ENCODE data around the gene UBE2D2.

The UBE2D2 gene

DNA sequence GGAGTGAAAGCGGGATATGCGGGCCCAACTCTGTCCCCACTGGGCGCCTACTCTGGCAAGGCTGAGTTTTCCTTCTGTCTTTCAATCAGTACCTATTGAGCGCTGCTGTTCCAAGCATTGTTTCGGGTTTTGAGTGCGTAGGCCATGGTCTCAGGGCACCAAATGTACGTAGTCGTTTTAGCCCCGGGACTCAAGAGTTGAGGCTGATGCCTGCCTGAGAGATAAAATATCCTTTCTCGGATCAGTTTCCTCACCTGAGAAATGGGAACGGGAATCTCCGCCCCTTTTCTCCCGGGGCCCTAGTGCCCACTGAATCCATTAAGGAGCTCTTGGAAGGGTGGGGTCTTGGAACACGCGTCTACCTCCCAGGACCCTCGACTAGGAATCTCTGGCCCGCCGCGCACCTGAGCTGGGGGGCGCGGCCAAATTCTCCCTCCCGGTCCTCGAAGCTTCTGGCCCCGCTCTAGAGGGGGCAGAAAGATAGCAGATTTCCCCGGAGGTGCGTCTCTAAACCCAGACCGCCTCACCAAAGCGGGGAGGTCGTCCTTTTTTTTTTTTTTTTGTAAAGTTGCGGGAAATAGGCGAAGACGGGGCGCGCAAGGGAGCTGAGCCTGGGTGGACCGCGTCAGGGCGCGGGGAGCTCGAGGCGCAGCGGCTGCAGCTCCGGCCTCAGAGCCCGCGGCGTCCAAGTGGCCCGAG is 86.5 kb downstream of the UBE2D2 start:
- no peak for TF ChIP-seq ZNF274 (IDR thresholded peaks at IDR 0.05; ENCODE audit: low read depth, low read length)
- TF ChIP-seq YY1 (IDR thresholded peaks at IDR 0.05; ENCODE audit: insufficient read depth, insufficient read length), result no peak
- no peak for TF ChIP-seq SUZ12 (IDR thresholded peaks at IDR 0.05; ENCODE audit: extremely low read depth, insufficient read depth, insufficient read length)
- H3K27me3 ChIP-seq (ENCODE audit: insufficient read depth, insufficient read length), result peaks cover 27% of the 10 kb centered on the region
- no peaks in the 10 kb centered on the region for H3K9me3 ChIP-seq (ENCODE audit: insufficient read depth, low read length)
- H3K4me3 ChIP-seq (ENCODE audit: insufficient read length, low read depth), result peak overlapping the region; percentile 46
- peak overlapping the region; percentile 67 for H3K9ac ChIP-seq (ENCODE audit: insufficient read length, low read depth)
- no peaks in the 10 kb centered on the region for H3K36me3 ChIP-seq (ENCODE audit: insufficient read depth, insufficient read length, low read length)
- peaks cover 18% of the 10 kb centered on the region for H3K4me1 ChIP-seq (ENCODE audit: insufficient read depth, insufficient read length)
- DNase-seq (ENCODE audit: low read depth, low spot score), result no peak

GRCh38 chr5:139648205-139649081 is 87.3 kb downstream of the UBE2D2 start, which contains the start of gene CXXC5:
TSS of gene CXXC5 (plus strand) at chr5:139648349. CDS start at chr5:139680524, 32,175 bp downstream.
- Histone ChIP-seq H3K36me3 (ENCODE audit: insufficient read depth, insufficient read length, low read length) (no peaks in the 10 kb centered on the region), H3K4me3 (ENCODE audit: insufficient read length, low read depth) (peak within 1 kb of the TSS; percentile 76), H3K9me3 (ENCODE audit: insufficient read depth, low read length) (no peaks in the 10 kb centered on the region), H3K27me3 (ENCODE audit: insufficient read depth, insufficient read length) (peaks cover 27% of the 10 kb centered on the region), H3K9ac (ENCODE audit: insufficient read length, low read depth) (peak within 1 kb of the TSS; percentile 85), H3K4me1 (ENCODE audit: insufficient read depth, insufficient read length) (peaks cover 20% of the 10 kb centered on the region)
- DNase-seq (ENCODE audit: low read depth, low spot score), result no peak
- TF ChIP-seq SUZ12 (IDR thresholded peaks at IDR 0.05; ENCODE audit: extremely low read depth, insufficient read depth, insufficient read length) (no peak), YY1 (IDR thresholded peaks at IDR 0.05; ENCODE audit: insufficient read depth, insufficient read length) (no peak), ZNF274 (IDR thresholded peaks at IDR 0.05; ENCODE audit: low read depth, low read length) (no peak)

- peaks cover 26% of the 10 kb centered on the region for H3K4me1 ChIP-seq (ENCODE audit: insufficient read depth, insufficient read length)
- TF ChIP-seq YY1 (IDR thresholded peaks at IDR 0.05; ENCODE audit: insufficient read depth, insufficient read length) (no peak), SUZ12 (IDR thresholded peaks at IDR 0.05; ENCODE audit: extremely low read depth, insufficient read depth, insufficient read length) (no peak), ZNF274 (IDR thresholded peaks at IDR 0.05; ENCODE audit: low read depth, low read length) (no peak)
- no peak for DNase-seq (ENCODE audit: low read depth, low spot score)
Measured at GRCh38 chr5:139649082-139649991, 88.2 kb downstream of the UBE2D2 start.

GRCh38 chr5:139650031-139650688 is 89.0 kb downstream of the UBE2D2 start:
- Histone ChIP-seq H3K4me3 (ENCODE audit: insufficient read length, low read depth) (peak overlapping the region; percentile 76), H3K4me1 (ENCODE audit: insufficient read depth, insufficient read length) (peaks cover 32% of the 10 kb centered on the region), H3K9ac (ENCODE audit: insufficient read length, low read depth) (peak overlapping the region; percentile 85), H3K9me3 (ENCODE audit: insufficient read depth, low read length) (no peaks in the 10 kb centered on the region), H3K27me3 (ENCODE audit: insufficient read depth, insufficient read length) (peaks cover 18% of the 10 kb centered on the region), H3K36me3 (ENCODE audit: insufficient read depth, insufficient read length, low read length) (peaks cover 5% of the 10 kb centered on the region)
- TF ChIP-seq ZNF274 (IDR thresholded peaks at IDR 0.05; ENCODE audit: low read depth, low read length) (no peak), SUZ12 (IDR thresholded peaks at IDR 0.05; ENCODE audit: extremely low read depth, insufficient read depth, insufficient read length) (no peak), YY1 (IDR thresholded peaks at IDR 0.05; ENCODE audit: insufficient read depth, insufficient read length) (no peak)
- DNase-seq (ENCODE audit: low read depth, low spot score), result no peak

More at GRCh38 chr5:139649082-139649991, 88.2 kb downstream of the UBE2D2 start:
- Histone ChIP-seq H3K9me3 (ENCODE audit: insufficient read depth, low read length) (no peaks in the 10 kb centered on the region), H3K27me3 (ENCODE audit: insufficient read depth, insufficient read length) (peaks cover 27% of the 10 kb centered on the region), H3K36me3 (ENCODE audit: insufficient read depth, insufficient read length, low read length) (peaks cover 2% of the 10 kb centered on the region), H3K4me3 (ENCODE audit: insufficient read length, low read depth) (peak overlapping the region; percentile 76), H3K9ac (ENCODE audit: insufficient read length, low read depth) (peak overlapping the region; percentile 85)

- Histone ChIP-seq H3K4me3 (ENCODE audit: insufficient read length, low read depth) (peak overlapping the region; percentile 76), H3K9ac (ENCODE audit: insufficient read length, low read depth) (peak overlapping the region; percentile 72), H3K36me3 (ENCODE audit: insufficient read depth, insufficient read length, low read length) (peaks cover 5% of the 10 kb centered on the region), H3K9me3 (ENCODE audit: insufficient read depth, low read length) (no peaks in the 10 kb centered on the region), H3K27me3 (ENCODE audit: insufficient read depth, insufficient read length) (peaks cover 13% of the 10 kb centered on the region), H3K4me1 (ENCODE audit: insufficient read depth, insufficient read length) (peaks cover 32% of the 10 kb centered on the region)
- no peak for TF ChIP-seq SUZ12 (IDR thresholded peaks at IDR 0.05; ENCODE audit: extremely low read depth, insufficient read depth, insufficient read length)
- TF ChIP-seq ZNF274 (IDR thresholded peaks at IDR 0.05; ENCODE audit: low read depth, low read length), result no peak
- no peak for TF ChIP-seq YY1 (IDR thresholded peaks at IDR 0.05; ENCODE audit: insufficient read depth, insufficient read length)
- no peak for DNase-seq (ENCODE audit: low read depth, low spot score)
Measured at GRCh38 chr5:139650689-139651042, 89.5 kb downstream of the UBE2D2 start.
